Kidney epithelial cell (primary cell): ENCODE results near the gene ZNF185. TPM values are rescaled to one million over a fixed set of nuclear protein-coding genes. Genes with fewer than 3 reads are reported as not detected.
"Not testable (repeated sequence)": the region's sequence is repeated elsewhere in the genome, so short reads cannot be mapped to it uniquely, and the experiment has no call there.

ENCODE experiments used
- DNase-seq: peaks from one replicate; pipeline ENCODE4 v3.0.0-alpha.2; 2010; ENCODE audit warnings: low read depth
- H3K27me3 ChIP-seq: 2 replicates; pipeline ENCODE4 v1.6.0; 2011; ENCODE audit warnings: low read length; ENCODE audit not compliant: control insufficient read depth, insufficient read depth
- H3K36me3 ChIP-seq: 2 replicates; pipeline ENCODE4 v1.5.1; 2011; ENCODE audit warnings: low read length; ENCODE audit not compliant: control insufficient read depth, insufficient read depth
- H3K4me3 ChIP-seq: 2 replicates; pipeline ENCODE4 v1.5.1; 2011; ENCODE audit warnings: low read depth, mild to moderate bottlenecking, control low read depth, low read length
- total RNA-seq: library from RNA; depleted of rRNA; stranded (reverse); fragments of >200 nt; gene quantifications from 2 replicates; pipeline ENCODE4 v1.2.3, GENCODE V29; 2015
- TF ChIP-seq, protein P1 (sequence below): IDR thresholded peaks from 2 replicates; pipeline ENCODE4 v1.5.1; 2011; ENCODE audit warnings: mild to moderate bottlenecking, moderate library complexity, low read length, control low read depth, inconsistent platforms; ENCODE audit not compliant: insufficient read depth, poor library complexity, severe bottlenecking

ZNF185 gene
- total RNA-seq, 1 donor from 2014 or later = 39.2 TPM

DNA sequence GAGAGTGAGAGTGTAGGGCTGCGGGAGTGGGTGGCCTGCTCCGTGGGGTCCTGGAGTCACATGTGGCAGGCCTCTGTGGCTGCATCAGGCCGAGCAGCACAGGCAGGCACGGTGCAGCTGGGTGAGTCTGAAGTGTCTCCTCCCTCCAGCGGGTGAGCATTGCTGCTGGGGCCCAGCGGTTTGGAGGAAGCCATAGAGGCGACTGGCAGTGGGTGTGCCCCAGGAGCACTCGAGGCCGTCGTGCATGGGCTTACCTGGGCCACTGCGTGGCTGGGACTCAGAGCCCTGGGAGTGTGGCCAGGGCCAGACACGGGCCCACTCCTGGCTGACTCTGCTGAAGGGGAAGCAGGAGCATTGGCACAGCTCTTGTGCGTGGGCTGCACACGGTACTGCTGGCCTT lies 10.6 kb downstream of the ZNF185 start:
- TF ChIP-seq, protein P1, sequence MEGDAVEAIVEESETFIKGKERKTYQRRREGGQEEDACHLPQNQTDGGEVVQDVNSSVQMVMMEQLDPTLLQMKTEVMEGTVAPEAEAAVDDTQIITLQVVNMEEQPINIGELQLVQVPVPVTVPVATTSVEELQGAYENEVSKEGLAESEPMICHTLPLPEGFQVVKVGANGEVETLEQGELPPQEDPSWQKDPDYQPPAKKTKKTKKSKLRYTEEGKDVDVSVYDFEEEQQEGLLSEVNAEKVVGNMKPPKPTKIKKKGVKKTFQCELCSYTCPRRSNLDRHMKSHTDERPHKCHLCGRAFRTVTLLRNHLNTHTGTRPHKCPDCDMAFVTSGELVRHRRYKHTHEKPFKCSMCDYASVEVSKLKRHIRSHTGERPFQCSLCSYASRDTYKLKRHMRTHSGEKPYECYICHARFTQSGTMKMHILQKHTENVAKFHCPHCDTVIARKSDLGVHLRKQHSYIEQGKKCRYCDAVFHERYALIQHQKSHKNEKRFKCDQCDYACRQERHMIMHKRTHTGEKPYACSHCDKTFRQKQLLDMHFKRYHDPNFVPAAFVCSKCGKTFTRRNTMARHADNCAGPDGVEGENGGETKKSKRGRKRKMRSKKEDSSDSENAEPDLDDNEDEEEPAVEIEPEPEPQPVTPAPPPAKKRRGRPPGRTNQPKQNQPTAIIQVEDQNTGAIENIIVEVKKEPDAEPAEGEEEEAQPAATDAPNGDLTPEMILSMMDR = no peak
- DNase-seq = no peak
- H3K27me3 ChIP-seq = no peaks in the 10 kb centered on the region
- H3K4me3 ChIP-seq = no peak overlapping the region
- no peaks in the 10 kb centered on the region for H3K36me3 ChIP-seq

DNA sequence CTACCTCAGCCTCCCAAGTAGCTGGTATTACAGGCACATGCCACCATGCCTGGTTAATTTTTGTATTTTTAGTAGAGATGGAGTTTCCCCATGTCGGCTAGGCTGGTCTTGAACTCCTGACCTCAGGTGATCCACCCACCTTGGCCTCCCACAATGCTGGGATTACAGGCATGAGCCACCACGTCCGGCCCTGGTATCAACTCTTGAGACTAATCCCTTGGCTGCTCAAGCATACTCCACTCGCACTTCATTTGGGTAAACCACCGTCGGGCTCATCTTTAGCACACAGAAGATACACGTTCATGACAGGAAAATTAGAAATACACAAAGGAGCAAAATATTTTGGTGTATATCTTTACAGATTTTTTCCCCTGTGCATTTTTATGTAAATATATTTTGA lies 12.2 kb downstream of the ZNF185 start:
- not testable (repeated sequence) for H3K36me3 ChIP-seq, DNase-seq, H3K27me3 ChIP-seq, H3K4me3 ChIP-seq

DNA sequence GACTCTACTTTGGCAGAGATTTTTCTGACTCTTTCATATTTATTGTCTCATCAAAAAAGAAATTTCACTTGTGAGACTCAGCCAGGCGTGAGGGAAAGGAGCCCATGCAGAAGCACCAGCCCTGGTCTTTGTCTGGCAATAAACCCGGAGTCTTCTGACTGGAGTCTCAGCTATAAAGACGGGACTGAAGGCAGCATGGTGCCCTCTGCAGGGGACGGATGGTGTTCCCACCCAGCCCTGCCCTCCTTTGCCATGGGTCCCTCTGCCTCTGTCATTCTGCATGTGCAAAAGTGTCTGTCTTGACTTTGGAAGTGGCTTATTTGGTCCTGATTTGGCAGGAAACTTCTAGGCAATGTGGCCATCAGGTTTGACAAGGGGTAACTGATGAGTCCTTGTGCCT lies 14.2 kb downstream of the ZNF185 start:
- H3K4me3 ChIP-seq = no peak overlapping the region

DNA sequence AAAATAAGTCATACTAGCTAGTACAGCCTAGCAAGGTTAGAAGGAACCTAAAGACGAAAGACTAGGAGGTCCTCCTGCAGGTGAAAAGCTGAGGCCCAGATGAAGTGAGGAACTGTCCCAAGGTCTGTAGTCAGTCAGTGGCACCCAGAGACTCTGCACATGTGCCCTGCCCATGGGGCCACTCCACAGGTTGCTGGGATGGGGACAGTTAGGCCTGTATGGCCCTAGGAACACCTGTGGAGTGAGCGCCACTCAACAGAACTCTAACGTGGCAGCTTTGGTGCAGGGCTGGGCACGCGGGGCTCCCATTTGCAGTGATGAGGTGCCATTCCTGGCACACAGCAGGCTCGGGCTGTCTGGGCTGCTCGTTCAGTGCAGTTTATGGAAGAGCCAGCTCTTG lies 14.8 kb downstream of the ZNF185 start:
- Histone ChIP-seq H3K36me3 (no peaks in the 10 kb centered on the region), H3K27me3 (no peaks in the 10 kb centered on the region), H3K4me3 (no peak overlapping the region)
- TF ChIP-seq, protein P1 = no peak
- no peak for DNase-seq

More for the DNA sequence above, 14.2 kb downstream of the ZNF185 start:
- no peak for DNase-seq
- TF ChIP-seq, protein P1 = peak; percentile 5
- Histone ChIP-seq H3K27me3 (no peaks in the 10 kb centered on the region), H3K36me3 (no peaks in the 10 kb centered on the region)

DNA sequence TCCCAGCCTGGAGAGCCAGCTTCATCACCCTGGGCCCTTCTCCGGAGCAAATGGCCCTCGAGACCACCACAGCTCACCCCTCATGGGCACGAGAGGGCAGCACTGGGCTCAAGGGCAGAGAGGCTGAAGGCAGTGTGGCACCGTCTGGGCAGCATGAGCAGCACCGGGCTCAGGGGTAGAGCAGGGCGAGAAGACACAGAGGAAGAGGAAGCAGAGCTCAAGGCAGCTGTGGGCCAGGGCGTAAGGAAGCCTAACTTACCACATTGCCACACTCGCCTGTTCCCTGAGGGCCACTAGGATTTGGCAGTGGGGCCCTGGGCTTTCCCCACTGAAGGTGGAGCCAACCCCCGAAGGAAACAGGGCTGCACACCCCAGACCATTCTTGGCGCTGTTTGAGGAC lies 15.5 kb downstream of the ZNF185 start:
- no peak overlapping the region for H3K4me3 ChIP-seq
- no peaks in the 10 kb centered on the region for H3K27me3 ChIP-seq
- no peak for DNase-seq
- H3K36me3 ChIP-seq = no peaks in the 10 kb centered on the region
- TF ChIP-seq, protein P1 = no peak

DNA sequence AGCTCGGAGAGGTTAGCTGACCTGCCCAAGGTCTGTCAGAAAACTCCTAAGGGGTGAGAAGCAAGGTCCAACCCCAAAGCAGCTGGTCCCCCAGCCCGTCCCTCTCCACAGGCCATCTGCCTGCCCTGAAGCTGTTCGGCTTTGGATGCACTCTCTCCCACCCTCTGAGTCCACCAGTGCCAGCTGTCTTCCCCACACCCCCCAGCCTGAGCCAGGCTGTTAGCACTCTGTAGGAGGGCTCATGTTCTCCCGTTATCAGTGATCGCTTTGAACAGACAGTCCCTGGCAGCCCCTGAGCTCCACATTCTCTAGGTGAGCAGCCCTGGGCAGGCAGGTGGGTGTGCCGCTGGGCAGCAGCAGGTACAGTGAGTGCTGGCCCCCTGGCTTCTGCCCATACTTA lies 16.0 kb downstream of the ZNF185 start:
- Histone ChIP-seq H3K36me3 (no peaks in the 10 kb centered on the region), H3K4me3 (no peak overlapping the region), H3K27me3 (no peaks in the 10 kb centered on the region)
- TF ChIP-seq, protein P1 = no peak
- DNase-seq = no peak
